ENCODE measurements around the gene RBM12. TPM values are rescaled to one million over a fixed set of nuclear protein-coding genes. Genes with fewer than 3 reads are reported as not detected.
A peak's percentile ranks its signal among the peaks of the same experiment; 100 is the strongest.

RBM12 gene
- total RNA-seq, 6 experiments from 2014 or later, result 61.5 to 85.3 (median 78.7) TPM

GRCh38 chr20:35650632-35651031 is 14.1 kb downstream of the RBM12 start:
- H3K9me3 Mint-ChIP-seq, result no peaks in the 10 kb centered on the region

DNA sequence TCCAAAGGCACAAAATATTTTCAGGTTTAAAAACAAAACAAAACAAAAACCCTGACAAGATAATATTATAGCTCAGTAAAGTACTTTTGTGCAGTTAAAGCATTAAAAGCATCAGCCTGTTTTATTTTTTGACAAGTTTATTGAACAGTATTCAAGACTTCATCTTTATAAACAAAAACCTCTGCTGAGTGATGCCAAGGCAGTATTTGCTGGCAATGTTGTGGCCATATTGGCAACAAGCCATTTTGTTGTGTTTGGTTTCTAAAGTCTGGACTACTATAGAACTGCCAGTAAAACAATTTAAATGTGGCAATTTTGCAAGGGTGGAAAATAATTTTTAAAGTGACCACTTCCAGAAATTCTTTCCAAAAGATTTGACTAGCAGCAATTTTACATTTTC is 15.9 kb downstream of the RBM12 start:
- Mint-ChIP-seq H3K4me3 (no peak overlapping the region), H3K27me3 (ENCODE audit: insufficient read depth) (no peaks in the 10 kb centered on the region), H3K27ac (no peak overlapping the region), H3K36me3 (ENCODE audit: low read depth) (peaks cover 8% of the 10 kb centered on the region), H3K9me3 (no peaks in the 10 kb centered on the region), H3K4me1 (ENCODE audit: low read depth) (peaks cover 26% of the 10 kb centered on the region)
- no peak for DNase-seq
- TF ChIP-seq CTCF (IDR thresholded peaks at IDR 0.05), result no peak

More at GRCh38 chr20:35650632-35651031, 14.1 kb downstream of the RBM12 start:
- H3K4me3 Mint-ChIP-seq, result no peak overlapping the region
- H3K4me1 Mint-ChIP-seq (ENCODE audit: low read depth), result peaks cover 26% of the 10 kb centered on the region
- H3K36me3 Mint-ChIP-seq (ENCODE audit: low read depth), result peaks cover 8% of the 10 kb centered on the region
- TF ChIP-seq CTCF (IDR thresholded peaks at IDR 0.05), result no peak
- H3K27me3 Mint-ChIP-seq (ENCODE audit: insufficient read depth), result no peaks in the 10 kb centered on the region
- peak overlapping the region; percentile 4; the same call in 1 of the 2 replicates for H3K27ac Mint-ChIP-seq
- DNase-seq, result no peak

- Mint-ChIP-seq H3K36me3 (ENCODE audit: low read depth) (peaks cover 13% of the 10 kb centered on the region; the same call in 1 of the 2 replicates), H3K9me3 (no peaks in the 10 kb centered on the region), H3K27ac (no peak overlapping the region), H3K27me3 (ENCODE audit: insufficient read depth) (no peaks in the 10 kb centered on the region; the same call in 1 of the 2 replicates), H3K4me1 (ENCODE audit: low read depth) (peaks cover 31% of the 10 kb centered on the region), H3K4me3 (no peak overlapping the region)
- DNase-seq, result no peak
- no peak for TF ChIP-seq CTCF (IDR thresholded peaks at IDR 0.05)
These were observed 19.9 kb downstream of the RBM12 start for GRCh38 chr20:35644806-35645205.

DNA sequence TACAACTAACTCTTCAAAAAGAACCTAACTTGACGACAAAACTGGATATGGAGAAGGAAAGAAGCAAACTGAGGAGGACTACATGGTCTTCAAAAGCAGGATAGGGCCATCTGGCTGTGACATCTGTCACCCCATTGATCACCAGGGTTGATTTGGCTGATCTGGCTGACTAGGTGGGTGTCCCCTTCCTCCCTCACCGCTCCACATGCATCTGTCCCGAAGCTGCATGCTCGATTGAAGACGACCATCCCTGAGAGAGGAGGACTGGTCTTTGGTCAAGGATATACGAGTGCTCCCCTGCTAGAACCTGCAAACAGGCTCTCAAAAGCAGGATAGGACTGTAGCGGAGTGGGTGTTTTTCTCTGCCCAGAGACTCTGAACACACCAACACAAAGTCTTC is 21.7 kb downstream of the RBM12 start:
- no peak for DNase-seq
- no peak for TF ChIP-seq CTCF (IDR thresholded peaks at IDR 0.05)
- H3K27ac Mint-ChIP-seq, result no peak overlapping the region
- H3K36me3 Mint-ChIP-seq (ENCODE audit: low read depth), result peaks cover 13% of the 10 kb centered on the region; the same call in 1 of the 2 replicates
- no peaks in the 10 kb centered on the region for H3K9me3 Mint-ChIP-seq
- peaks cover 36% of the 10 kb centered on the region for H3K4me1 Mint-ChIP-seq (ENCODE audit: low read depth)
- no peaks in the 10 kb centered on the region; the same call in 1 of the 2 replicates for H3K27me3 Mint-ChIP-seq (ENCODE audit: insufficient read depth)
- H3K4me3 Mint-ChIP-seq, result no peak overlapping the region

DNA sequence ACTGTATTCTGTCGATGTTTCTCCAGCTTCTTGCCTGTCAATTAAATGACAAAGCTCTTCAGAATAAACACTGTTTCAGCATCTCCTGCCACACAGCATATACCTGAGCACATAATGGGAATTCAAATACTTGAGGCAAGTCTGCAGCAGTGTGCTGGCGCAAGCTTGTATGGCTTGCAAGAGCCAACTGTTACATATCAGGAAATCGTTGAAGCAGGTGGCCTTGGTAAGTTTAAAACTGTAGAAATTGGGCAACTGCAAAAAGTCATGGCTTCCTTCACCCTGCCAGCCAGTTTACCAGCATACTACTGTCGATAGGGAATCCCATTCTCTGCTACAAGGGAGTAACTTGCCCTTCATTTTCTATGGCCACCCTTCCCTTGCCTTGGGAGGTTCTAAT is 23.0 kb downstream of the RBM12 start:
- Mint-ChIP-seq H3K36me3 (ENCODE audit: low read depth) (peaks cover 13% of the 10 kb centered on the region; the same call in 1 of the 2 replicates), H3K27me3 (ENCODE audit: insufficient read depth) (no peaks in the 10 kb centered on the region; the same call in 1 of the 2 replicates), H3K4me1 (ENCODE audit: low read depth) (peaks cover 48% of the 10 kb centered on the region), H3K4me3 (no peak overlapping the region), H3K9me3 (no peaks in the 10 kb centered on the region), H3K27ac (no peak overlapping the region)
- DNase-seq, result no peak
- TF ChIP-seq CTCF (IDR thresholded peaks at IDR 0.05), result no peak

DNA sequence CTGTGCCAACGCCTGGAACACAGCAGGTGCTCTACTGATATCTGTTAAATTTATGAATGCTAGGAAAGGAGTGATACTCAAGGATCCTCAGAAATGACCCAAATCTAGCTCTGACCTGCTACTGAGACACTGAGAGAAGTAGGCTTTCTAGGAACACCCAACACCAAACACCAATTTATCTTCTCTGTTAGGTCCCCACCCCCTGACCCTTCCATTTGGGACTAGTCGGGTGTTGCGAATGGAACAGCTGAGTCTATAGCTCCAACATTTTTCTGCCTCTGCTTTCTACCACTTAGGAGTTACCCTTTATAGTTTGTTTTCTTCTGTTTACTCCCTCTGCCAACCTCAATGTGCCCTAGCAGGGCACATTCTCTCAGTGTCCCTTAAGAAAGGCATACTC is 24.0 kb downstream of the RBM12 start:
- TF ChIP-seq CTCF (IDR thresholded peaks at IDR 0.05), result no peak
- Mint-ChIP-seq H3K9me3 (no peaks in the 10 kb centered on the region), H3K27ac (no peak overlapping the region), H3K27me3 (ENCODE audit: insufficient read depth) (no peaks in the 10 kb centered on the region; the same call in 1 of the 2 replicates), H3K36me3 (ENCODE audit: low read depth) (peaks cover 13% of the 10 kb centered on the region; the same call in 1 of the 2 replicates), H3K4me3 (no peak overlapping the region), H3K4me1 (ENCODE audit: low read depth) (peaks cover 51% of the 10 kb centered on the region)
- DNase-seq, result no peak
